Neural cell (in vitro differentiated cells): ENCODE results near the gene ASPDH. TPM values are rescaled to one million over a fixed set of nuclear protein-coding genes. Genes with fewer than 3 reads are reported as not detected.

Experiments
- H2AFZ ChIP-seq: fragments of 200-600, 300-800 bp; sonication (generic), shearing (Covaris generic); 2 replicates; pipeline ENCODE4 v1.6.0; 2014; ENCODE audit warnings: low read depth, mild to moderate bottlenecking, antibody characterized with exemption, low read length, moderate library complexity
- H3F3A ChIP-seq: fragments of 200-600 bp; shearing (Covaris generic); 2 replicates; pipeline ENCODE4 v1.6.1; 2016; ENCODE audit warnings: mild to moderate bottlenecking, moderate library complexity, mixed read lengths, antibody characterized with exemption, low read length; ENCODE audit not compliant: insufficient read depth, poor library complexity, severe bottlenecking
- H3K27ac ChIP-seq: fragments of 200-600, 300-800 bp; sonication (generic), shearing (Covaris generic); 2 replicates; pipeline ENCODE4 v1.5.1; 2014; ENCODE audit warnings: mild to moderate bottlenecking, low read length, moderate library complexity
- H3K27me3 ChIP-seq: fragments of 300-800, 200-600 bp; sonication (generic), shearing (Covaris generic); 2 replicates; pipeline ENCODE4 v1.6.0; 2014; ENCODE audit warnings: mild to moderate bottlenecking, low read depth, low read length, moderate library complexity; ENCODE audit not compliant: insufficient read depth
- H3K36me3 ChIP-seq: fragments of 300-800, 200-600 bp; sonication (generic), shearing (Covaris generic); 2 replicates; pipeline ENCODE4 v1.5.1; 2014; ENCODE audit warnings: mild to moderate bottlenecking, antibody characterized with exemption, low read length, moderate library complexity; ENCODE audit not compliant: insufficient read depth
- H3K4me2 ChIP-seq: fragments of 300-800, 200-600 bp; sonication (generic), shearing (Covaris generic); 2 replicates; pipeline ENCODE4 v1.6.0; 2014; ENCODE audit warnings: mild to moderate bottlenecking, low read length
- H3K4me3 ChIP-seq: fragments of 300-800, 200-600 bp; sonication (generic), shearing (Covaris generic); 2 replicates; pipeline ENCODE4 v1.5.1; 2014; ENCODE audit warnings: mild to moderate bottlenecking, low read length, moderate library complexity
- H3K79me2 ChIP-seq: fragments of 200-600 bp; shearing (Covaris generic); replicated peaks from 2 replicates; pipeline ENCODE4 v1.6.0; 2014; ENCODE audit warnings: mild to moderate bottlenecking, low read length, moderate library complexity; ENCODE audit not compliant: insufficient read depth
- H3K9ac ChIP-seq: fragments of 300-800, 200-600 bp; sonication (generic), shearing (Covaris generic); 2 replicates; pipeline ENCODE4 v1.6.1; 2016; ENCODE audit warnings: mild to moderate bottlenecking, low read length, mixed read lengths
- H3K9me2 ChIP-seq: fragments of 200-600 bp; shearing (Covaris generic); 2 replicates; pipeline ENCODE4 v1.6.1; 2016; ENCODE audit warnings: mild to moderate bottlenecking, low read length, mixed read lengths; ENCODE audit not compliant: insufficient read depth
- H3K9me3 ChIP-seq: fragments of 200-600, 300-800 bp; sonication (generic), shearing (Covaris generic); 2 replicates; pipeline ENCODE4 v1.6.1; 2016; ENCODE audit warnings: mild to moderate bottlenecking, mixed run types, low read length, moderate library complexity, mixed read lengths
- H4K20me1 ChIP-seq: fragments of 200-600 bp; shearing (Covaris generic); 2 replicates; pipeline ENCODE4 v1.6.1; 2016; ENCODE audit warnings: mild to moderate bottlenecking, mixed run types; ENCODE audit not compliant: insufficient read depth
- EP300 ChIP-seq: fragments of 450-650 bp; conservative IDR thresholded peaks from 2 replicates; pipeline ENCODE4 v1.6.1; 2014; ENCODE audit warnings: antibody characterized with exemption, mild to moderate bottlenecking, moderate library complexity; ENCODE audit not compliant: poor library complexity, severe bottlenecking
- EZH2 ChIP-seq: fragments of 200-600, 300-800 bp; shearing (Covaris generic), sonication (generic); IDR thresholded peaks from 2 replicates; pipeline ENCODE4 v1.6.1; 2014; ENCODE audit warnings: antibody characterized with exemption, low read length, borderline replicate concordance, mild to moderate bottlenecking; ENCODE audit not compliant: insufficient read depth, poor library complexity, severe bottlenecking
- MXI1 ChIP-seq: fragments of 450-650 bp; conservative IDR thresholded peaks from 2 replicates; pipeline ENCODE4 v1.6.1; 2014; ENCODE audit warnings: antibody characterized with exemption, mild to moderate bottlenecking; ENCODE audit not compliant: poor library complexity, severe bottlenecking
- POLR2AphosphoS5 ChIP-seq: IDR thresholded peaks from 2 replicates; pipeline ENCODE4 v1.6.1; 2012
- RAD21 ChIP-seq: fragments of 450-650 bp; conservative IDR thresholded peaks from 2 replicates; pipeline ENCODE4 v1.6.1; 2014; ENCODE audit warnings: antibody characterized with exemption, mild to moderate bottlenecking, moderate library complexity
- SMC3 ChIP-seq: fragments of 450-650 bp; conservative IDR thresholded peaks from 2 replicates; pipeline ENCODE4 v1.6.1; 2014; ENCODE audit warnings: antibody characterized with exemption, mild to moderate bottlenecking, moderate library complexity; ENCODE audit not compliant: poor library complexity
- TAF1 ChIP-seq: IDR thresholded peaks from 2 replicates; pipeline ENCODE4 v1.6.1; 2012; ENCODE audit warnings: low read depth
- polyA plus RNA-seq: library from polyadenylated mRNA; depleted of rRNA; stranded (reverse); fragments of >200 nt; gene quantifications from 2 replicates; pipeline ENCODE4 v1.2.3, GENCODE V29; 2014
- TF ChIP-seq, protein P1 (sequence below): IDR thresholded peaks from 2 replicates; pipeline ENCODE4 v1.6.1; 2012; ENCODE audit warnings: borderline replicate concordance
- TF ChIP-seq, protein P2 (sequence below): fragments of 450-650 bp; IDR thresholded peaks from 2 replicates; pipeline ENCODE4 v1.5.1; 2014; ENCODE audit warnings: antibody characterized with exemption, mild to moderate bottlenecking, moderate library complexity; ENCODE audit not compliant: poor library complexity, severe bottlenecking

The ASPDH gene
- polyA plus RNA-seq, 1 donor from 2014 or later: not detected

DNA sequence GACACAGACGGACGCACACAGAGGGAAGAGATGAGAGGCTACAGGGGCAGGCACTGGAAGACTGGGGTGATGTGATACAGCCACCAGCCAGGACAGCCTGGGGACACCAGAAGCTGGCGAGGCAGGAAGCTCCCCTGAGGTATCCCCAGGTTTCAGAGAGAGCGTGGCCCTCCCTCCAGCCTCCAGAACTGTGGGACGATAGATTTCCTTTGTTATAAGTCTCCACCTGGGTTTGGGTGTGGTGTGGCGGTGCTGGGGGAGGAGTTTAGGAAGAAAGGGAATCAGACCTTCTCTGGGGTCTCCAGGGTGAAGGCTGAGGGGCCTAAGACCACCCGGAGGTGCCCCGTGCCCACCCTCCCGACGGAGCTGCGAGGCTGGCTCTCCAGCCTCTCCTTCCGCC is 2.7 kb upstream of the ASPDH start:
- H3K79me2 ChIP-seq: no peaks in the 10 kb centered on the region
- no peak overlapping the region for H3K9ac ChIP-seq
- no peaks in the 10 kb centered on the region for H3F3A ChIP-seq
- no peak overlapping the region for H3K27ac ChIP-seq
- no peak overlapping the region for H2AFZ ChIP-seq
- peaks cover 10% of the 10 kb centered on the region for H3K36me3 ChIP-seq
- H3K4me3 ChIP-seq: no peak overlapping the region
- H3K4me2 ChIP-seq: no peak overlapping the region
- peaks cover 5% of the 10 kb centered on the region for H3K9me3 ChIP-seq
- no peaks in the 10 kb centered on the region for H4K20me1 ChIP-seq
- no peaks in the 10 kb centered on the region for H3K9me2 ChIP-seq
- H3K27me3 ChIP-seq: no peaks in the 10 kb centered on the region
- TF ChIP-seq TAF1: no peak
- TF ChIP-seq EZH2: no peak
- no peak for TF ChIP-seq RAD21
- no peak for TF ChIP-seq MXI1
- TF ChIP-seq, protein P1, sequence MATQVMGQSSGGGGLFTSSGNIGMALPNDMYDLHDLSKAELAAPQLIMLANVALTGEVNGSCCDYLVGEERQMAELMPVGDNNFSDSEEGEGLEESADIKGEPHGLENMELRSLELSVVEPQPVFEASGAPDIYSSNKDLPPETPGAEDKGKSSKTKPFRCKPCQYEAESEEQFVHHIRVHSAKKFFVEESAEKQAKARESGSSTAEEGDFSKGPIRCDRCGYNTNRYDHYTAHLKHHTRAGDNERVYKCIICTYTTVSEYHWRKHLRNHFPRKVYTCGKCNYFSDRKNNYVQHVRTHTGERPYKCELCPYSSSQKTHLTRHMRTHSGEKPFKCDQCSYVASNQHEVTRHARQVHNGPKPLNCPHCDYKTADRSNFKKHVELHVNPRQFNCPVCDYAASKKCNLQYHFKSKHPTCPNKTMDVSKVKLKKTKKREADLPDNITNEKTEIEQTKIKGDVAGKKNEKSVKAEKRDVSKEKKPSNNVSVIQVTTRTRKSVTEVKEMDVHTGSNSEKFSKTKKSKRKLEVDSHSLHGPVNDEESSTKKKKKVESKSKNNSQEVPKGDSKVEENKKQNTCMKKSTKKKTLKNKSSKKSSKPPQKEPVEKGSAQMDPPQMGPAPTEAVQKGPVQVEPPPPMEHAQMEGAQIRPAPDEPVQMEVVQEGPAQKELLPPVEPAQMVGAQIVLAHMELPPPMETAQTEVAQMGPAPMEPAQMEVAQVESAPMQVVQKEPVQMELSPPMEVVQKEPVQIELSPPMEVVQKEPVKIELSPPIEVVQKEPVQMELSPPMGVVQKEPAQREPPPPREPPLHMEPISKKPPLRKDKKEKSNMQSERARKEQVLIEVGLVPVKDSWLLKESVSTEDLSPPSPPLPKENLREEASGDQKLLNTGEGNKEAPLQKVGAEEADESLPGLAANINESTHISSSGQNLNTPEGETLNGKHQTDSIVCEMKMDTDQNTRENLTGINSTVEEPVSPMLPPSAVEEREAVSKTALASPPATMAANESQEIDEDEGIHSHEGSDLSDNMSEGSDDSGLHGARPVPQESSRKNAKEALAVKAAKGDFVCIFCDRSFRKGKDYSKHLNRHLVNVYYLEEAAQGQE: no peak

GRCh38 chr19:50515168-50515561 is 1.5 kb upstream of the ASPDH start:
- H3K4me2 ChIP-seq: no peak overlapping the region
- no peaks in the 10 kb centered on the region for H4K20me1 ChIP-seq
- TF ChIP-seq EZH2 (no peak), SMC3 (no peak), RAD21 (no peak), MXI1 (no peak), TAF1 (no peak), POLR2AphosphoS5 (no peak), EP300 (no peak)
- TF ChIP-seq, protein P2, sequence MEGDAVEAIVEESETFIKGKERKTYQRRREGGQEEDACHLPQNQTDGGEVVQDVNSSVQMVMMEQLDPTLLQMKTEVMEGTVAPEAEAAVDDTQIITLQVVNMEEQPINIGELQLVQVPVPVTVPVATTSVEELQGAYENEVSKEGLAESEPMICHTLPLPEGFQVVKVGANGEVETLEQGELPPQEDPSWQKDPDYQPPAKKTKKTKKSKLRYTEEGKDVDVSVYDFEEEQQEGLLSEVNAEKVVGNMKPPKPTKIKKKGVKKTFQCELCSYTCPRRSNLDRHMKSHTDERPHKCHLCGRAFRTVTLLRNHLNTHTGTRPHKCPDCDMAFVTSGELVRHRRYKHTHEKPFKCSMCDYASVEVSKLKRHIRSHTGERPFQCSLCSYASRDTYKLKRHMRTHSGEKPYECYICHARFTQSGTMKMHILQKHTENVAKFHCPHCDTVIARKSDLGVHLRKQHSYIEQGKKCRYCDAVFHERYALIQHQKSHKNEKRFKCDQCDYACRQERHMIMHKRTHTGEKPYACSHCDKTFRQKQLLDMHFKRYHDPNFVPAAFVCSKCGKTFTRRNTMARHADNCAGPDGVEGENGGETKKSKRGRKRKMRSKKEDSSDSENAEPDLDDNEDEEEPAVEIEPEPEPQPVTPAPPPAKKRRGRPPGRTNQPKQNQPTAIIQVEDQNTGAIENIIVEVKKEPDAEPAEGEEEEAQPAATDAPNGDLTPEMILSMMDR: no peak
- TF ChIP-seq, protein P1: no peak
- H3F3A ChIP-seq: no peaks in the 10 kb centered on the region
- no peaks in the 10 kb centered on the region for H3K9me2 ChIP-seq
- no peaks in the 10 kb centered on the region for H3K27me3 ChIP-seq
- H3K9ac ChIP-seq: peak overlapping the region; percentile 35
- H2AFZ ChIP-seq: no peak overlapping the region
- no peak overlapping the region for H3K4me3 ChIP-seq
- H3K79me2 ChIP-seq: no peaks in the 10 kb centered on the region
- peak overlapping the region; percentile 74 for H3K27ac ChIP-seq
- peaks cover 5% of the 10 kb centered on the region for H3K9me3 ChIP-seq
- H3K36me3 ChIP-seq: peaks cover 10% of the 10 kb centered on the region
